HG03108 (cell line): Measurements from ENCODE around the gene INSYN1.
"Not testable (repeated sequence)": the region's sequence is repeated elsewhere in the genome, so short reads cannot be mapped to it uniquely, and the experiment has no call there.

Experiments
- ATAC-seq: cut with Tn5 transposase; IDR thresholded peaks from one replicate; pipeline ENCODE4 v1.9.1; 2021; ENCODE audit warnings: moderate library complexity; ENCODE audit not compliant: unreplicated experiment

Gene INSYN1

GRCh38 chr15:73753250-73754130 lies at the start of gene INSYN1:
TSS of gene INSYN1 (minus strand) at chr15:73753351. CDS start at chr15:73751130, 2,221 bp downstream.
- no peak for ATAC-seq

DNA sequence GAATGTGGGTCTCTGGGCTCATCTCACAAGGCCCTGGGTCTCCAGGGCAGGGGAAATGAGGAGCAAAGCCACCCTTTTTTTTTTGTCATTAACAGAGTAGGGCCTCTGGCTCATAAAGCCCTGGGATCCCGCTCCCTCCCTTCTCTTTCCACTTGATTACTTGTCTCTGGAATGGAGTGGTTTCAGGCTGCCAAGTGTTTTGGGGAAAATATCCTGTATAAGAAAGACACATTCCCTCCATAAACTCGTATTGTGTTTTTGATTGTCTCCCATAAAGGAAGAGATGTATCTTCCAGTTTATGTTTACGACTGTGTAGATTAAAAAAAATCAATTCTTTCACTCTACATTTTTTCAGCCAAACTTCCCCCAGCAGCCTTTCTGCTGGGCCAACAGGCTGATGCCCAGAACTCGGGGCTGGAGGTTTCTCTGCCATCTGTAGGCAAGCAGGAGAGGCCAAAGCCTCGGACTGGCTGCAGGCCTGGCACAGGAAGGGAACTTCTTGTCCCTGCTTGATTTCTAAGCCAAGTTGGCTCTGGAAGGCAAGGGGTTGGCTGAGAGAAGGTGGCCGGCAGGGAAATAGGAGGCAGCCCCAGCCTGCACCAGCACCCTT lies 49.4 kb upstream of the INSYN1 start:
- no peak for ATAC-seq

GRCh38 chr15:73800662-73801345 lies 47.7 kb upstream of the INSYN1 start:
- no peak for ATAC-seq

DNA sequence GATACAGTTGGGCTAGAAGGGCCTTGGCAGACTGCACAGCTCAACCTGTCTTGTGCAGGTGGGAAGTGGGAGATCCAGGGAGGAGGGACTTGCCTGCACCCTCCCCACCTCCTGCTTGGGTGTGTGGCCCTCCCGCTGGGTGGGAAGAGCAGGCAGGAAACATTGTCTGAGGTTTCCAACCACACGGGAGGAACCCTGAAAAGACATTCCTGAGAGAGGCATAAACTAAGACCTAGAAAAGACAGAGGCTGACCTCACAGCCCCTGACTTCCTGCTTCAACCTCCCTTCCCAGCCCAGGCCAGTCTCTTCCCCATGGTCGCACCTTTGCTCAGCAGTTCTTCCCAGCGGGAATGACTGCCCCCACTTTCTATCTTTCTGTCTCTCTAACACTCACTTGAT lies 46.3 kb upstream of the INSYN1 start:
- ATAC-seq, result no peak

DNA sequence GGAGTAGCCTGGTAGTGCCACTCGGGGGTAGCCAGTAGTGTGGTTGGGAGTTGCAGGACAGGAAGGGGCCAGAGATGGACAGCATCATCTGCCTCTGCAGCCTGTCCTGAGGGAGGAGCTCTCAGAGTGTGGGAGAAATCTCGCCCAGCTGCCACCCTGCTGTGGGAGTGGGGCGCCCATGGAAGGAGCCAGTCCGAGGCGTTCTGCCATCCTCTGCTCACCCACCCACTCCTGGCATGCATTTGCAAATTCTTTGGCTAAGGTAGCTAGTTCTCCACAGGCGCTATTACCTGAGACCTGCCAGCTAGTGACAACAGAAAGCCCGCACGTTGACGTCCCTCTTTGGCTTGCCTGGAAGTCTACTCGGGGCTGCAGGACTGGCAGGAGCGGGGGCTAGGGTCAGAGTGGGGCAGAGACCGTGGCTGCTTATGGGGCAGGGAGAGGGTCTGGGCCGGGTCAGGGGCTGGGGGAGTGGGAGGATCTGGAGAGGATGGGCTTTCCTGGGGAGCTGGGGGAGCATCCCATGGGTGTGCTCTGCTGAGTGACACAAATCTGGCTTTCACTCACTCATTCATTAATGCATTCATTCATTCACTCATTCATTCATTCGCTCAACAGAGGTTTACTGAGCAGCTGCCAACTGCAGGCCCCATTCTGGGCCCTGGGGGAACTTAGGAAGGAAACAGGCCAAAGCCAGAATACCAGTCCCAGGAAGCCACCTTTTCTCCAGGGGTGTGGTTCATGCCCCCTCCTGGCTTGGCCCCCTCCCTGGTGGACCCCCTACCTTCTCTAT lies 44.4 kb upstream of the INSYN1 start:
- no peak for ATAC-seq

GRCh38 chr15:73796331-73796831 lies 43.2 kb upstream of the INSYN1 start:
- no peak for ATAC-seq

DNA sequence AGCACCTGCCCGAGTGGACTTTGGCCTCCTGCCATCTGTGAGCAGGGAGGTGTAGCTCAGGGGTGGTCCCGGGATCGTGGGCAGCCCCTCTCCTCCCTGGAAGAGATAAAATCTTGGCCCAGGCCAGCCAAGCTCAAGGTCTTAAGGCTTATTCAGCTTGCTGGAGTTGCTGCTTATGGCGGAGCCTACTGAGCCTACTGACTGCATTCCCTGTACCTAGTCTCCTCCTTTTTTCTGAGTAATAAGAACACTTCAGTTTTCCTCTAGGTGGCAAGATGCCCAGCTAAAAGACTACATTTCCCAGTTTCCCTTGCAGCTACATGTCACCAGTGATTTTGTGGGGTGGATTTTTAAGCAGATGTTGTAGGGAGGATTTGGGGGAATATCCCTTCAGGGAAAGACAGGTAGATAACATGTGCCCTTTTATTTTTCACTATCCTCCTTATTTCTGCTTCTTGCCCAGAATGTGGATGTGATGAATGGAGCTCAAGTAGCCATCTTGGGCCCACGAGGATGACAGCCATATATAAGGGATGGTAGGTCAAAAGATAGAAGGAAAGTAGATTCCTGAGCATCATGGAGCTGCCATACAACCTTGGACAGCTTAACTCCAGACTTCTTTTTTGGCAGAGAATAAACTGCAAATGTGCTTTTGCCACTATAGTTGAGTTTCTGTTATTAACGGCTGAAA lies 41.4 kb upstream of the INSYN1 start:
- no peak for ATAC-seq

DNA sequence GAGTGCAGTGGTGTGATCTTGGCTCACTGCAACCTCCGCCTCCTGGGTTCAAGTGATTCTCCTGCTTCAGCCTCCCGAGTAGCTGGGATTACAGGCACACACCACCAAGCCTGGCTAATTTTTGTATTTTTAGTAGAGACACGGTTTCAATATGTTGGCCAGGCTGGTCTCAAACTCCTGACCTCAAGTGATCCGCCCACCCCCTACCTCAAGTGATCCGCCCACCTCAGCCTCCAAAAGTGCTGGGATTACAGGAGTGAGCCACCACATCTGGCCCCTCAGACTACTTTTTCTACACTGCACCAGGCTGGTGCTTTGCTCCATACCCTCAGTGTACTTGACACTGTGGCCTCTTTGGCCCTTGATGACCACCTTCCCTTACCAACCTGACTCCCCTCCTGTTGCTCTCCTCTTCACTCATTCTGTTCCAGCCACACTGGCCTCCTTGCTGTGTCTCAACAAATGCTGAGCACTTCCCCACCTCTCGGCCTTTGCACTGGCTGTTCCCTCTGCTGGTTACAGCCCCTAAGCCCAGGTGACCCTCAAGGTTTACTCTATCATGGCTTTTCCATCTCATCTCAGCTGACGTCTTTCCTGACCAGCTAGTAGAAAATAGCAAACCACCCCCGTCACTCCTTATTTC lies 39.9 kb upstream of the INSYN1 start:
- ATAC-seq, result not testable (repeated sequence)

DNA sequence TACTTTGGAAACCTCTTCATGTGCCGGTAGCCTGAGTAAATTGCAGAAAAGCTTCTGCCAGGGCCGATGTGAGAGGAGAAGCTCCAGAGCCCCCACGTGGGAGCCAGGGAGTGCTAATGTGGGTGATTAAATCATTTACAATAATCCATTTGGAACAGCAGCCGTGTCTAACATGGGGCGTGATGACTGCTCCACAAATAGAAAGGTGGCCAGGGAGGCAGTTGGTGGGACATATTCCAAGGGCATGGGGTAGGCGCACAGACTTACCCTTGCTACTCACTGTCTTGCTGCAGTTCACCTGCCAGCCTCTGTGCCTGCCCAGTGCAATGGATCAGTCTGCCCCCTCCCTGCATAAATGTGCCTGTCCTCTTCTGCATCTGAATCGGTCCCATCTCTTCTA lies 39.3 kb upstream of the INSYN1 start:
- ATAC-seq, result no peak

- ATAC-seq, result no peak
Measured at GRCh38 chr15:73789521-73790240, 36.5 kb upstream of the INSYN1 start.

- no peak for ATAC-seq
Measured at GRCh38 chr15:73787621-73788020, 34.5 kb upstream of the INSYN1 start.

DNA sequence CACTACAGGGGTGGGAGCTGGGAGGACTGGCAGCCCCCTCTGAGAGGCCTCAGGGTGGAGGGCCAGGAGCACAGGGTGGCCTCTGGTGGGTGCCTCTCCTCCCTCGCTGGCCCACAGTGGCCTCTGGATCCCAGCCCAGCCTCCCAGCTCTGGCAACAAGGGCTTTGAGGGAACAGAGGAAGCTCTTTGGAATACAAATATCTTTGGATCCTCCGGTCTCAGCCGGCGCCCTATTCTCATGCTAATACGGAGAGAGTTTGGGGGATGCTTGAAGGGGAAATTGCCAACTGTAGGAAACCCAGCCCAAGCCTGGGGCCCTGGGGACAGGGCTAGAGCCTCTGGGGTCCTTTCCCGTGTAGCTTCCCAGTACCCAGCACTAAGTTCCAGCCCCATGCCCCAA lies 33.4 kb upstream of the INSYN1 start:
- ATAC-seq, result no peak

- ATAC-seq, result not testable (repeated sequence)
Measured at GRCh38 chr15:73785256-73786014, 32.3 kb upstream of the INSYN1 start.

DNA sequence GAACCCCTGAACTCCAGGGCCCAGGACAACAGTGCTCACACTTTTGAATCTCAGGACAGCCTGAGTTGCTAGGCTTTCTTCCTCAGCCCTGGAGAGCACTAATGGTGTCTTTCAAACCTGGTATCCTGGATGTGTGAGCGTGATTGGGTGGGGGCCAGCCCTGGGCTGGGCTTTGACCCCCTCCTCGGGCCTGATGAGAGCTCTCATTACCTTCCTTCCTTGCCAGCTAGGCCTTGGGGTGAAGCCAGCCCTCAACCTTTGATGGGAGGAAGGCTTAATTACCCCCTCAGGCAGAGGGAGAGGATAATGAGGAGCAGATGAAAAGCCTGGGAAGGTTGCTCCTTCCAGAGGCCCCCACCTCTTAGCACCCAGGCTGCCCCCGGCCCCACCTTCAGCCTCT lies 31.1 kb upstream of the INSYN1 start:
- no peak for ATAC-seq

DNA sequence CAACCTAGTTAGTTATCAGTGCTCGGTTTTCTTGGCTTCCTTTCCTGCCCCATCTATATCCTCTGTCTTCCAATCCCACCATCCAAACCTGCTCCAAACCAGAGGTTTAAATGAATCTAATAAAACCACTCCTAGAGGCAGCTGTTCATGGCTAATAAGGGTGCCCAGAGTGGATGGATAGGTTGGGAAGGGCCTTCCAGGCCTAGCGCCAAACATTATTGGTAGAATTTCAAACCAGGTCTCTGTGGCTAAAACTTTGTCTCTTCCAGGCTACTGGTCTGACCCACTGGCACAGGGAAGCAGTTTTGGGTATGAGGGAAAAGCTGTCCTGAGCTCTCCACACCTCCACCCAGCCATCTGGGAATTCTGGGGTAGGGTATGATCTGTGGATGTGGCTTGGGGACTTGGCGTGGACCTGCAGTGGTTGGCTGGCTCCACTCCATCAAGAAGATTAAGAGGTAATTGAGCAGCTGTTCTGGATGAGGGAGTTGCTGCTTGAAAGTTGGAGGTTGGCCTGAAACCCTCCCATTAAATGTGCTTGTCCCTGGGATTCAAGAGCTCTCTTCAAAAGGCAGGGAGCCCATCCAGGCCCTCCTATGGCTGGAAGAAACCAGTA lies 29.3 kb upstream of the INSYN1 start:
- ATAC-seq, result no peak

DNA sequence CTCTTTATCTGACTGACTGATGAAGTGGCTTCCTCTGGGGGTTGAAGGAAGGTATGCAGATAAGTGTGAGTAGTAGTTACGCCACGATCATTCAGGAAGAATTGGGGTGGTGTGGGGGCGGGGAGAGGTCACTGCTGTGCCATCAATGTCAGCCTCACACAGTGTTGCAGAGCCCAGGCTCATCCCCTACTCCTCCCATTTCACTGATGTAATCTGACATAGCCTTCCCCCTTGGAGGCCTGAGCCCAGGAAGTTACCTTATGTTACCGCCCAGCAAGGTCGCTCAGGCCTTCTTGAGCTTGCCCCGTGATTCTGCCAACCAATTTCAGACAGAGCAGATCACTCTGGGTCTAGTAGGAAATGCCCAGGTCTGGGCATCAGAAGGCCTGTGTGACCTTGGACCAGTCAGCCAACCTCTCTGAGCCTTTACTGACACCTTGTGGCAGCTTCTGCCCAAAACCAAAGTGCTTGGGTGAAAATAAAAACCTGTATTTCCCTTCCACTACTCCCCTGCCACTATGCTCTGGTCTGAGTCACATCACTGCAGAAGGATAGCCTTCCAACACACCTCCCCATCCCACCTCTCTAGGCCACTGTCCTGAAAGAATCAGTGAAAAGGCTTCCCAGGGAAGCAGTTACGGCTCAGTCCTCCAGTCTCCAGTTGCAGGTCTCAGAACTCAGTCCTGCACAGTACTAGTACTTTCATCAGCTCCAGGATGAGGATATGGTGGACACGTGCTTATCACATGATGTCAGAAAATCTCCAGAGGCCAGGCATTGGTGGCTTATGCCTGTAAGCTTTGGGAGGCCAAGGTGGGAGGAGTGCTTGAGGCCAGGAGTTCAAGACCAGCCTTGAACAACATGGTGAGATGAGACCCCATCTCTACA lies 28.1 kb upstream of the INSYN1 start:
- ATAC-seq, result no peak

DNA sequence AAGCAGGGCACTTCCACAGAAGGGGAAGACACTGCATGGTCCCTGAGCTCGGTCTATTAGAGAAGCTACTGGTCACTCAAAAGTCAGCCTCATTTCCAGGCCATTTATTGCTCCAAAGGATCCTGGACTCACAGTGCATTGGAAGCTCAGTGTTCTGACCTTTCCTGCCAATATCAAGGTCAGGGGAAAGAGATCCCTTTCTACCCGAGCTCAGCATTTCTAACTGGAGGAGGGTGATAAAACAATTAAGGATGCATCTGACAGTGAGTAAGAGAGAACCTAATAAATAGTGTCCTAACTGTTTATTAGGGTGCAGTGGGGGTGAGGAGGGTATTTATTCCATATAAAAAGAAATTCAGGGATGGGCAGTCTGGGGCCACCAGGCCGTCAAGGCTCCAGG lies 26.8 kb upstream of the INSYN1 start:
- no peak for ATAC-seq
